Rectal smooth muscle tissue (tissue), 1 donor: ENCODE measurements around the gene RELB.

Experiments
- H3K27ac ChIP-seq: one replicate; pipeline ENCODE4 v1.7.0; 2013; ENCODE audit warnings: low read depth, low read length, inconsistent platforms
- H3K27me3 ChIP-seq: one replicate; pipeline ENCODE4 v1.7.0; 2013; ENCODE audit warnings: low read length; ENCODE audit not compliant: control insufficient read depth, insufficient read depth
- H3K36me3 ChIP-seq: one replicate; pipeline ENCODE4 v1.7.0; 2013; ENCODE audit warnings: low read length; ENCODE audit not compliant: control insufficient read depth, insufficient read depth
- H3K4me1 ChIP-seq: one replicate; pipeline ENCODE4 v1.7.0; 2013; ENCODE audit warnings: low read length; ENCODE audit not compliant: control insufficient read depth, insufficient read depth
- H3K4me3 ChIP-seq: one replicate; pipeline ENCODE4 v1.7.0; 2013; ENCODE audit warnings: low read length
- H3K9ac ChIP-seq: one replicate; pipeline ENCODE4 v1.7.0; 2013; ENCODE audit warnings: low read length

RELB gene

DNA sequence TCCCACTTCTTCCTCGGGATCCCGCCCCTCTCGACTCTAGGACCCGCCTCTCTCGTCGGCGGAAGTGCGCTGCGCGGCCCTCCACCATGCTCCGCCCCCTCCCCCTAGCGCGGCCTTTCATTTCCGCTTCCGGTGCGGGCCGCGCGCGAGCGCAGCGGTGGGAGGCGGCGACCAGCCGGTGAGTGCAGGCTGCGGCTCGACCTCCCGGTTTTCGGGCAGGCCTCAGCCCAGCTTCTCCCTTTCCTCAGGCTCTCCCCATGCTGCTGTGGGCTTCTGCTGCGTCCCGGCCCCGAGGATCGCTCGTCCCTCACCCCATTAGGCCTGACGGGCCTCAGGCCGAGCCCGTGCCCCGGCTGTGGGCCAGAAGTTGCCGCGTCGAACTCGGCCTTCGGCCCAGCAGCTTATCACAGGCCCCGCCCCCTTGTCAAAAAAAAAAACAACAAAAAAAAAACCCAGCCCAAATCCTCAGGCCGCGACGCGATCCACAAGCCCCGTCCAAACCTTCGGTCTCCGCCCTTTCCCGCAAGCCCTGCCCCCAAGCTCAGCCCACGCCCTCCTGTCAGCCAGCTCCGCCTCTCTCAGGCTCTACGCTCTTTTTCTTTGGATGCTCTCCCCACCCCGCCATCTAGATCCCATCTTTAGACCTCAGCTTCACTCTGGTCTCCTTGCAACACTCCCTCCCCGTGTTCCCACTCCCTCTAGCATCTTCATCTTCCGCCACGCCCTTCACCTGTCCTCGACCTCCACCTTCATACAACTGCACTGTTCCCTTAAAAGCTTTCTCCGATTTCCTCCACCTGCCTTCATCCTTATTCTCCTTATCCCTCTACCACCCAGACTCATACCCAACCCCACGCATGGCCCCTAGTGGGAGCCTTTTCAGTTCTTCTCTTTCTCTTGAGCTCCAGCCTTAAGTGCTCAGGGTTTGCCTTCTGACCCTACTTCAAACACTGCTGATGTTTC is 37.9 kb downstream of the RELB start, which contains the start of gene CLASRP:
TSS of gene CLASRP (plus strand) at position 115 of the 963 bp plus-strand sequence. CDS start 1,168 bp downstream, outside the sequence.
- H3K4me3 ChIP-seq = peak within 1 kb of the TSS; percentile 99
- H3K27ac ChIP-seq = peak within 1 kb of the TSS; percentile 95
- peak within 1 kb of the TSS; percentile 93 for H3K9ac ChIP-seq
- peaks cover 15% of the 10 kb centered on the region for H3K36me3 ChIP-seq
- H3K4me1 ChIP-seq = peaks cover 10% of the 10 kb centered on the region
- no peaks in the 10 kb centered on the region for H3K27me3 ChIP-seq

DNA sequence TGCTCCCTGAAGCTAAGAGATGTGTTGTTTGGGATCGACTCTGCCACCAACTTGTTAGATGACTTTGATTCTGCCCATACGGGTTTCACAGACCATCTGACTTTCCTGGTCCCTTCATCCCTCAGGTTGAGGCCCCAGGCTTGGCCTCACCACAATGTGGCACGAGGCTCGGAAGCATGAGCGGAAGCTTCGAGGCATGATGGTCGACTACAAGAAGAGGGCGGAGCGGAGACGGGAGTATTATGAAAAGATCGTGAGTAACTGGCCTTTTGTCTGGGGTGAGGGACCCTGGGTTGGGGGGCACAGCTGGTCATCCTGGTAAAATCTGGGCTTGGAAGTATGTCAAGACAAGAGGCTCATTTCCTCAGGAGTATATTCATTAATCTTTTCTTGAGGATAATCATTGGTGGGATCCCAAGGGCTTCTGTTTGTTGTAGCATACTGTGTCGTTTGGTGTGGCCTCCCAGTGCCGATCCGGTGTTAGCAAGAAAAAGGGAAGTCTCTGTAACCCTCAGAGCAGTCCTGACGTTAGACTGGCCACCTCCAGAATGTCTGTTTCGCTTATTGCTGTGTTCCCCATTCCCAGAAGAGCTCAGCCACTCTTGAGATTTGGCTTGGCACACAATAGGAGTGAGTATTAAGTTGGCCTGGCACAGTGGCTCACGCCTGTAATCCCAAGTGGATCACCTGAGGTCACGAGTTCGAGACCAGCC is 39.0 kb downstream of the RELB start:
- Histone ChIP-seq H3K9ac (no peak overlapping the region), H3K36me3 (peaks cover 13% of the 10 kb centered on the region), H3K4me3 (peak overlapping the region; percentile 99), H3K27me3 (no peaks in the 10 kb centered on the region), H3K4me1 (peaks cover 10% of the 10 kb centered on the region), H3K27ac (no peak overlapping the region)

DNA sequence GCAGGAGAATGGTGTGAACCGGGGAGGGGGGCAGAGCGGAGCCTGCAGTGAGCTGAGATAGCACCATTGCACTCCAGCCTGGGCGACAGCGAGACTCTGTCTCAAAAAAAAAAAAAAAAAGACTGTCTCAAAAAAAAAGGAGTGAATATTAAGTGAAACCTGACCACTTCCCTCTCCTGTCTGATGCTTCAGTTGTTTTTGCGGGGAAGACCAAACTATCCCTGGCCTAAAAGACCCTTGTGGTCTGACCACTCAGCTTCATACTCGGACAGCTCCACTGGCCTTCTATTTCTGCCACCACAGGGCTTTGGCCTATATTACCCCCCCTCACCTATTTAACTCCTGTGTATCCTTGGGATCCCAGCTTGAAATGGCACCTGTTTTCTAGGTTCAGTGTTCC is 39.9 kb downstream of the RELB start:
- H3K27ac ChIP-seq = no peak overlapping the region
- peaks cover 12% of the 10 kb centered on the region for H3K36me3 ChIP-seq
- H3K9ac ChIP-seq = no peak overlapping the region
- peaks cover 10% of the 10 kb centered on the region for H3K4me1 ChIP-seq
- no peak overlapping the region for H3K4me3 ChIP-seq
- H3K27me3 ChIP-seq = no peaks in the 10 kb centered on the region

DNA sequence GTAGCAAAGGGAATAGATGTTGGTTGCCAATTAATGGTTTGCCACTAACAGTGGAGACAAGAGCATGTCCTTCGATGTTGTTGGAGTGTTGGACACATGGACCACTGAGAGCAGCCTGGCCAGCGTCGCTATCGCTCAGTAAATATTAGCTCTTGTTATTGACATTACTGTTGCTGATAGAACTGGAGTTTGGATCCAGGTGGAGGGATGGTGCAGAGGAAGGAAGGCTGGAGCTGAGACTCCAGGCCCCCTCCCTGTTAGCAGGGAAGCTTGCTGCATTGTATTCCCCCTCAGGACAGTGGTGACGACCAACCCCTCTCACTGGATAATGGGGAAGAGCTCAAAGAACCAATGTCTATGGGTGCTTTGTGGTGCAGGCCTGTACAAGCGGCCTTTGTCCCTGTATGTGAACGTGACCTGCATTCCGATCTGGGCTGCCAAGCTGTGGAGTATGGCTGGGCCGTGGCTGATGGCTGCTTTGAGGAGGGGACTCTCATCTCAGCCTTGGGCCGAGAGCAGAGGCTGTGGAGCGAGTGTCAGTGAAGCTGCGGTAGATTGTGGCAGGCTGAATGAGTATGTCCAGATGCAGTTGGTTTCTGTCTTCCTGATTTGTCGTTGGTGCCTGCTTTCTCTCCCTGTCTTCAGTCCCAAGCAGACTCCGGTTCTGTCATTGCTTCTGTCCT is 44.5 kb downstream of the RELB start:
- no peak overlapping the region for H3K4me3 ChIP-seq
- no peak overlapping the region for H3K27ac ChIP-seq

DNA sequence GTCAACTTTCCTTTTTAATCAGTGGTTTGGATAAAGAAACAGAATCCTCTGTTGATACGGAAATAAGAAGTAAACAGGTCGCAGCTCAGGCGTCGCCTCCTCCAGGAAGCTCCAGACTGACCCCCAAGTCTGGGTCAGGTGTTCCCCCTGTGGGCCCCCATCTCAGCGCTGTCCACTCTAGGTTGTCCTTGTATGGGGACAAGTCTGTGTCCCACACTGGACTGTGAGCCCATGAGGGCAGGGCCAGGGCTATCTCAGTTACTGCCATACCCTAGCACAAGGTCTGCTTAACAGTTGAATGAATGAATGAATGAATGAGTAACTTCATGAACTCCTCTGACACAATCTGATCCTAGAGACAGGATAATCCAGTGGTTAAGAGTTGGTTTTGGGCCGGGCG is 45.1 kb downstream of the RELB start:
- Histone ChIP-seq H3K9ac (no peak overlapping the region), H3K36me3 (peaks cover 12% of the 10 kb centered on the region), H3K27ac (no peak overlapping the region), H3K27me3 (no peaks in the 10 kb centered on the region), H3K4me1 (peaks cover 4% of the 10 kb centered on the region), H3K4me3 (no peak overlapping the region)

More for the DNA sequence above, 44.5 kb downstream of the RELB start:
- Histone ChIP-seq H3K27me3 (no peaks in the 10 kb centered on the region), H3K9ac (no peak overlapping the region), H3K36me3 (peaks cover 12% of the 10 kb centered on the region), H3K4me1 (peaks cover 4% of the 10 kb centered on the region)

DNA sequence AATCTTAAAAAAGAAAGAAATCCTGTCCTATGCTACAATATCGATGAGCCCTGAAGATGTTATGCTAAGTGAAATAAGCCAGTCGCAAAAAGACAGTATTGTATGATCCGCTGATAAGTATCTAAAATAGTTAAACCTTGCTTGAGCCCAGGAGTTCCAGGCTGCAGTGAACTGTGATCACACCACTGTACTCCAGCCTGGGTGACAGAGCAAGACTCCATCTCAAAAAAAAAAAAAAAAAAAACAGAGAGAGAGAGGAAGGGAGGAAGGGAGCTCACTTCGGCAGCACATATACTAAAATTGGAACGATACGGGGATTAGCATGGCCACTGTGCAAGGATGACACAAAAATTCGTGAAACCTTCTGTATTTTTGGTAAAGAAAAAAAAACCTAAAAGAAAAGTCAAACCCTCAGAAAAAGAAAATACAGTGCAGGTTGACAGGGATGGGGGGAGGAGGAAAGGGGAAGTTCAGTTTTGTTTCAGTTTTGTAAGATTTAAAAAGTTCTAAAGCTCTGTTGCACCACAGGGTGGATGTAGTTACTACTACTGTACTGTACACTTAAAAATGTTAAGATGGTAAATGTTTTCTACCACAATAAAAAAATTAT is 46.0 kb downstream of the RELB start:
- no peaks in the 10 kb centered on the region for H3K27me3 ChIP-seq
- peaks cover 4% of the 10 kb centered on the region for H3K4me1 ChIP-seq
- no peak overlapping the region for H3K27ac ChIP-seq
- peaks cover 12% of the 10 kb centered on the region for H3K36me3 ChIP-seq
- H3K9ac ChIP-seq = no peak overlapping the region
- H3K4me3 ChIP-seq = no peak overlapping the region

DNA sequence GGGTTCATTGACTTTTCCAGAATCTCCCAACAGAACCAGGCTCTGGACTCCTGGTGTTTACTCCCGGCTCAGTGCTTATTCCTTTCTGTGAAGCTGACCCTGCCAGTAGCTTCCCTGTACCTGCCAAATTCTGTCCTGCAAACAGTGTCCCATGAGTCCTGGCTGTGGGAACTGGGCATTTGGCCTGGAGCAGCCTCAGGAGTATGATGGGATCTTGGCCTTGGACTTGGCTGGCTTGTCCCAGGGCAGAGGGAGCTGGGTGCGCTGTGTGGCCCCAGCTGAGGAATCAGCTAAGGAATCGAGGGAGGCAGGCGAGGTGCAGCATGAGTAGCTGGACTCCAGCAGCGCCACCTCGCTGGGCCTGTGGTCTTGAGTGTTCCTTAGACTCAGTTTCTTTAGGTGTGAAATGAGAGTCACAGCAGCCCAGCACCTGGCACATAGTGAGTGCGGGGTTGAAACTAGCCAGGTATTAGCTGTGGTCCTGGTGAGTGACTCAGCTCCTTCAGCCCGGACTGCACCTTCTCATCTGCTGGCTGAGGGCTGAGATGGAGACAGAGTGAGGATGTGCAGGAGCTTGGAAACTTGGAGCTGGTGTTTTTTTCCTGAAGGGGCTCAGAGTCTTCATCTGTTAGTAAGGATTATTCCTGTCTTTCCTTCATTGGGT is 47.9 kb downstream of the RELB start:
- Histone ChIP-seq H3K27me3 (no peaks in the 10 kb centered on the region), H3K36me3 (peaks cover 15% of the 10 kb centered on the region), H3K4me3 (no peak overlapping the region), H3K9ac (no peak overlapping the region), H3K4me1 (peaks cover 4% of the 10 kb centered on the region), H3K27ac (peak overlapping the region; percentile 22)

DNA sequence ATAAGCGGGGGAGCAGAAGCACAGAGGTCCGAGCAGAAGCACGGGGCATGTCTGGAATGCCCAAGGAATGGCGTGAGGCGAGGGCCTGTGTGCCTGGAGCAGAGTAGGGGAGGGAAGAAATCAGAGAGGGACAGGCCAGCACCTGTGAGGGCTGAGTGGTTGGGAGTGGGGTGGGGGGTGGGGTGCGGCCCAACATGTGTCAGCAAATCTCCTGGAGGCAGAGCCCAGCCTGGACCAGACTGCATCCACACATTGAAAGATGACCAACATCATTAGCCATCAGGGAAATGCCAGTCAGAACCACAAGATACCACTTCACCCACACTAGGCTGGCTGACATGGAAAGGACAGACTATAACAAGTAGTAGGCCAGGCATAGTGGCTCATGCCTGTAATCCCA is 48.8 kb downstream of the RELB start:
- Histone ChIP-seq H3K4me3 (no peak overlapping the region), H3K4me1 (peaks cover 4% of the 10 kb centered on the region), H3K27ac (no peak overlapping the region), H3K9ac (no peak overlapping the region), H3K36me3 (peaks cover 18% of the 10 kb centered on the region), H3K27me3 (no peaks in the 10 kb centered on the region)

DNA sequence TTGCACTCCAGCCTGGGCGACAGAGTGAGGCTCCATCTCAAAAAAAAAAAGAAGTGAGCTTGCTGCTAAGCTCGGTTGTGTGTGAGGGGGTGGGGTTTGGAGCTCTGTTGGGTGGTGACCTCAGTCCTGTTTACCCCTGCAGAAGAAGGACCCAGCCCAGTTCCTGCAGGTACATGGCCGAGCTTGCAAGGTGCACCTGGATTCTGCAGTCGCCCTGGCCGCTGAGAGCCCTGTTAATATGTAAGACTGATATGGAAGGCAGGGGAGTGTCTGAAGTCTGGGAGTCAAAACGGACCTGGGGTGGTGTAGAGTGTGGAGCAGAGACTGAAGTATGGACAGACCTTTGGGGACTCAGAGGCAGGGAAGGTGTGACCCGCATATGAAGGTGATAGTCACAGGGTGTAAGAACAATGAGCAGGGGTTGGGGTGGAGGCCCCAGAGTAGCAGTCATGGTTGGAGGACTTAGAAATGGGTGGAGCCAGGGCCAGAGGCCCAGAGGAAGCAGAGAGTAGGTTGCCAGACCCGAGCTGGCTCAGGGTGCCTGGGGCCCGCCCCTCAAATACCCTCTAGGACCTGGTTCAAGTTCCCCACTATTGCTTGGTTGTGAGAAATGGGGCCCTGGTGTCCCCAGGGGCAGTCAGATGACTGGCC is 50.8 kb downstream of the RELB start:
- Histone ChIP-seq H3K27me3 (no peaks in the 10 kb centered on the region), H3K27ac (no peak overlapping the region), H3K9ac (no peak overlapping the region), H3K4me1 (peaks cover 4% of the 10 kb centered on the region), H3K4me3 (no peak overlapping the region), H3K36me3 (peaks cover 28% of the 10 kb centered on the region)

DNA sequence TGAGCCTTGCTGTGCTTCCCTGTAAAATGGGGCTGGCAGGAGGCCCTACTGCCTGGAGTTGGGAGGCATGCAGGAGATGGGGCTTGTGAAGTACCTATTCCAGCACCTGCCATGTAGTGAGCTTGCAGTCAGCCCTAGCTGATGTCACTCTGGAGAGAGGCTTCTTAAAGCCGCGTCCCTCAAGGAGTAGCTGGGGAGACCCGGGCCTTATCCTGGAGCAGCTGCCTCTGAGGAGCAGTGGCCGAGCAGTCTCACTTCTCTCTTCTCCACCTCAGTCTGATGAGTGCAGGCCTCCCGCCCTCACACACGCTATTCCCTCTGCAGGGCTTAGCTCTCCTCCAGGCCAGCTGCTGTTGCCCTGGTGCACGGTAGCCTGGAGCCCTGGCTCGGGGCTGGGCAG is 55.6 kb downstream of the RELB start:
- H3K4me3 ChIP-seq = no peak overlapping the region
- H3K36me3 ChIP-seq = peaks cover 69% of the 10 kb centered on the region
- no peaks in the 10 kb centered on the region for H3K4me1 ChIP-seq
- no peak overlapping the region for H3K9ac ChIP-seq
- H3K27me3 ChIP-seq = no peaks in the 10 kb centered on the region
- H3K27ac ChIP-seq = no peak overlapping the region

DNA sequence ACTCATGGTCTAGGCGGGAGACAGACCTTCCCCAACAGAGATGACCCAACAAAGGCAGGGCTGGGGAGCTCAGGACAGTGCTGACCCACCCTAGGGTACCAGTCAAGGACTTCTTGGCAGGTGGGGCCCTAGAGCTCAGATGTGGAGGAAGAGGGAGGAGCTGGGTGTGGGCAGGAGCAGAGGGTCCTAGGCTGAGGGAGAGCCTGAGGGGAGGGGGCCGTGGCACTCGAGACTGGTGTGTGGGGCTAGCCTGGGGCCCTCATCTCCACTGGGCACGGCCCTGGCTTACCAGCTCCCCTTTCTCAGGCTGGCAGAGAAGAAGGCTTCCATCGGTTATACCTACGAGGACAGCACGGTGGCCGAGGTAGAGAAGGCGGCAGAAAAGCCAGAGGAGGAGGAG is 56.2 kb downstream of the RELB start:
- no peak overlapping the region for H3K4me3 ChIP-seq
- H3K27ac ChIP-seq = no peak overlapping the region
- H3K9ac ChIP-seq = no peak overlapping the region
- no peaks in the 10 kb centered on the region for H3K27me3 ChIP-seq
- no peaks in the 10 kb centered on the region for H3K4me1 ChIP-seq
- peaks cover 71% of the 10 kb centered on the region for H3K36me3 ChIP-seq
